ENCODE results near the gene YPEL3.

Gene YPEL3

DNA sequence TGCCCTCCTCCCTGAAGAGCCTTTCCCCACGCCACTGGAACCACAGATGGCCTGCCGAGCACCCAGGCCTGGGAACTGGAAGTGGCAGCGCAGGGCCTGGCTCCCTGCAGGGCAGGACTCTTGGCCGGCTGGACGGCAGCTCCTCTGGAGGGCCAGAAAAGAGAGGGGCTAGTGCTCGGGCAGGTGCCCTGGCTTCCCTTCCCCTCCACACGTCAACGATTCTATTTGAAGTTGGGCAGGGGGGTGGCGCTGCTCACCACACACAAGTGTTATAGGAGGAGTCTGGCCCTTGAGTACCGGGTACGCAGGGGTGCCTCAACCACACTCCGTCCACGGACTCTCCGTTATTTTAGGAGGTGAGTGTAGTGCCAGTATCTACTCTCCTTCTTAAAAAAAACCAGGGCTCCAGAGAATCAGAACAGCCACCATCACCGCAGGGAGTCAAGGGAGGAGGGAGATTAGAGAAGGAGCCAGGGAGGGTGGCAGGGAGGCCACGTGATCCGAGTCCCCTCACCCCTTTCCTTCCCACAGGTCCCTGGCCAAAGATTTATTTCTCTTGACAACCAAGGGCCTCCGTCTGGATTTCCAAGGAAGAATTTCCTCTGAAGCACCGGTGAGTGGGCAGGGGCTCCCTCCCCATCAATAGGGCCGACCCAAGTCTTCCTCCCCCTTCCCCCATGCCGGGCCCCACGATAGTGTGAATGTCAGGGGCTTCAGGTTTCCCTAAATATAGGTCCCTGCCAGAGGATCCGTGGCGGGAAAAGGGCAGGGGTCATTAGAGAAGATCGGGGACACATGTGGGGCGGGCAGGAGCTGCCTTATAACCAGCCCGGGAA lies 31.9 kb downstream of the YPEL3 start:
- Mint-ChIP-seq H3K36me3 (ENCODE audit: low read depth) (peaks cover 29% of the 10 kb centered on the region), H3K9me3 (no peaks in the 10 kb centered on the region), H3K27me3 (ENCODE audit: low read depth) (no peaks in the 10 kb centered on the region), H3K27ac (peak overlapping the region; percentile 99), H3K4me1 (ENCODE audit: low read depth) (peaks cover 27% of the 10 kb centered on the region), H3K4me3 (peak overlapping the region; percentile 99)

- no peaks in the 10 kb centered on the region for H3K27me3 Mint-ChIP-seq (ENCODE audit: low read depth)
- peaks cover 21% of the 10 kb centered on the region for H3K4me1 Mint-ChIP-seq (ENCODE audit: low read depth)
- H3K27ac Mint-ChIP-seq, result peak overlapping the region; percentile 99
- H3K4me3 Mint-ChIP-seq, result peak overlapping the region; percentile 99
- peaks cover 21% of the 10 kb centered on the region for H3K36me3 Mint-ChIP-seq (ENCODE audit: low read depth)
- H3K9me3 Mint-ChIP-seq, result no peaks in the 10 kb centered on the region
Observed at GRCh38 chr16:30063278-30063892, 32.6 kb downstream of the YPEL3 start.

GRCh38 chr16:30060836-30061554 lies 35.0 kb downstream of the YPEL3 start:
- H3K9me3 Mint-ChIP-seq, result no peaks in the 10 kb centered on the region
- no peak overlapping the region for H3K27ac Mint-ChIP-seq
- H3K4me3 Mint-ChIP-seq, result no peak overlapping the region
- H3K4me1 Mint-ChIP-seq (ENCODE audit: low read depth), result peaks cover 10% of the 10 kb centered on the region
- H3K36me3 Mint-ChIP-seq (ENCODE audit: low read depth), result peaks cover 7% of the 10 kb centered on the region
- no peaks in the 10 kb centered on the region for H3K27me3 Mint-ChIP-seq (ENCODE audit: low read depth)

DNA sequence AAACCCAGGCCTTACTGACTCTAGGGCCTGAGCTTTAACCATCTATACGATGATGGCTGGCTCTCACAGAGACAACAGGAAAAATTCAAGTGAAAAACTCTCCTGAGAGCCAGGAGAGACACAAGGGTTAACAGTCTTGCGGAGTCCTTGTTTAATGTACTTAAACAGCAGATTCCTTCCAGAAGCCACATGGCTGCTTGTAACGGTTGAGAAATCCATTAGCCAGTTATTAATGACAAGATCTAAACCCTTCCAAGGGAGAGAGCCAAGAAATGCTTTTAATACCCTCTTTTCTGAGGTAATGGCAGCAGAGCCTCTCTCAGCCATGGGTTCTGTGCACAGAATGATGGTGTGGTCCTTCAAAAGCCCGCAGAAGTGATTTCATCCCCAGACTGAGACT lies 35.7 kb downstream of the YPEL3 start:
- Mint-ChIP-seq H3K36me3 (ENCODE audit: low read depth) (peaks cover 7% of the 10 kb centered on the region), H3K4me1 (ENCODE audit: low read depth) (peaks cover 10% of the 10 kb centered on the region), H3K27me3 (ENCODE audit: low read depth) (no peaks in the 10 kb centered on the region), H3K4me3 (no peak overlapping the region), H3K27ac (no peak overlapping the region), H3K9me3 (no peaks in the 10 kb centered on the region)

- no peaks in the 10 kb centered on the region for H3K36me3 Mint-ChIP-seq (ENCODE audit: low read depth)
- H3K4me3 Mint-ChIP-seq, result peak overlapping the region; percentile 65
Observed at GRCh38 chr16:30054959-30055553, 41.0 kb downstream of the YPEL3 start.

DNA sequence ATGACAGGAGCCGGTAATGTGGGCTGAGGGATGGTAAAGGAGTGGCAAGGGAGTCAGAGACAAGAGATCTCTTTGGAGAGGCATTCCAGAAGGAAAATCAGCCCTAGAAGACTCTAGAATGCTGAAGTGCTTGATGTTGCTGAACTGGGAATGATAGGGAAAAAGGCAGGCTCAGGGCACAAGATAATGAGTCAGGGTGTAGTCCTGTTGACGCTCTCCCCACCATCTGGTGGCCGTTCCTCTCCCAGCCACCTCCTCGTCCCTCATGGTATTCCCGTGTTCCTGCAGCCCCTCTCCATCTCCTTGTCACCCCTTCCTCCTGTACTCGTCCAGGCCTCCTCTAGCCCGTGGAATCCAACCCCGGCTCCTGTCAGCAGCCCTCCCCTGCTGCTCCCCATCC lies 41.6 kb downstream of the YPEL3 start:
- Mint-ChIP-seq H3K4me1 (ENCODE audit: low read depth) (peaks cover 18% of the 10 kb centered on the region), H3K4me3 (peak overlapping the region; percentile 65), H3K27me3 (ENCODE audit: low read depth) (no peaks in the 10 kb centered on the region), H3K36me3 (ENCODE audit: low read depth) (no peaks in the 10 kb centered on the region), H3K9me3 (no peaks in the 10 kb centered on the region), H3K27ac (no peak overlapping the region)

More at GRCh38 chr16:30054959-30055553, 41.0 kb downstream of the YPEL3 start:
- Mint-ChIP-seq H3K9me3 (no peaks in the 10 kb centered on the region), H3K27me3 (ENCODE audit: low read depth) (no peaks in the 10 kb centered on the region), H3K4me1 (ENCODE audit: low read depth) (peaks cover 18% of the 10 kb centered on the region), H3K27ac (peak overlapping the region; percentile 55)

DNA sequence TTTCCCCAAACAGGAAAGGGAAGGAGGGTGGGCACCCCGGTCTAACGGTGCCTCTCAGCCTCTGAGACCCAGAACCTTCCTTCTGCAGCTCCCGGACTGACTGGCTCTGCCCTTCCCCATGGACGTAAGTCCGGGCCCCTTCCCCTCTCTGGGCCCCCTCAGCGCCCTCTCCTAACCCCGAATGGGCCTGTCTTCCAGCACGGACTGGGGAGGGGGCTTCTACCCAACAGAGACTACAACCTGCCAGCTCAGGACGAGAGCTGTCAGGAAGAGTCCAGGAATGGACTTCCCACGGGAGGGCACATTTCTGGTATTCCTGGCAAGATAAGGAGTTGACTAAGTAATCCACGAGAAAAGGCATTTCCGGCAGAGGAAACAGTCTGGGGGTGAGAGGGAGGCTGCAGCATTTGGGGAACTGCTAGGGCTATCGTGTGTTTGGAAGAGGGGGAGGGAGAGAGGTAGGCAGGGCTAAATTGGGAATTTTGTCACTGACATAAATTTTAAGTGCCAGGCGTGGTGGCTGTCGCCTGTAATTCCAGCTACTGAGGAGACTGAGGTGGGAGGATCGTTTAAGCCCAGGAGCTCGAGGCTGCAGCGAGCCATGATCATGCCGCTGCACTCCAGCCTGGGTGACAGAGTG lies 42.5 kb downstream of the YPEL3 start:
- Mint-ChIP-seq H3K9me3 (no peaks in the 10 kb centered on the region), H3K27me3 (ENCODE audit: low read depth) (no peaks in the 10 kb centered on the region), H3K4me3 (peak overlapping the region; percentile 86), H3K27ac (no peak overlapping the region), H3K4me1 (ENCODE audit: low read depth) (peaks cover 18% of the 10 kb centered on the region), H3K36me3 (ENCODE audit: low read depth) (no peaks in the 10 kb centered on the region)

DNA sequence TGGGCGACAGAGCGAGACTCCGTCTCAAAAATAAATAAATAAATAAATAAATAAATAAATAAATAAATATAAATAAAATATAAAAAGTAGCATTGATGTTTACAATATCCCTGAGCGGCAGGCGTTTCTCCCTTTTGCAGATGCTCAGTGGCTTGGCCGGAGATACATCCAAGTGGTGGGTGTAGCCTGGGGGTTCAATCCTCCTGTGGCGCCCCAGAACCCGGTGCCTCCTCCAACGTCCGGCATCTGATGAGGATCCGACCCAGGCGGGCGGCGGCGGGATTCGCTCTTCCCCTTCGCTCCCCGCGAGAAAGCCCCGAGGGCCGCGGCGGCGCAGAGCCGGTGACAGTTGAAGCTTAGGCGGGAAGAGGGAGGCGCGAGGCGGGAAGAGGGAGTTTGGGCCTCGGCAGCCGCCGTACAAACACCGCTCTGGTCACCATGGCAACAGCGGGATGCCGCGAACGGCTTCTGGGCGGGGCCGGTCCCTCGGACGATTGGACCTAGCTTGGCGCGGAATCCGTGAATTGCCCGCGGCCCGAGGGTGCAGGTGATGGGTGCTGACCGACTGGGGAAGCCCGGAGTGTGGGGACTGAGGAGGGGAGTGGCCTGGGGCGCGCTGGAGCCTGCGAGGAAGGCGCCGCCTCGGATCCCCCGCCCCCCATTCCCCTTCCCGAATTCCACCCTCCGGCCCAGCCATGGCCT lies 43.2 kb downstream of the YPEL3 start:
- Mint-ChIP-seq H3K4me1 (ENCODE audit: low read depth) (peaks cover 18% of the 10 kb centered on the region), H3K36me3 (ENCODE audit: low read depth) (no peaks in the 10 kb centered on the region), H3K9me3 (no peaks in the 10 kb centered on the region), H3K4me3 (peak overlapping the region; percentile 86), H3K27me3 (ENCODE audit: low read depth) (no peaks in the 10 kb centered on the region), H3K27ac (peak overlapping the region; percentile 62)

GRCh38 chr16:30051518-30051917 lies 44.5 kb downstream of the YPEL3 start:
- Mint-ChIP-seq H3K27ac (peak overlapping the region; percentile 91), H3K36me3 (ENCODE audit: low read depth) (no peaks in the 10 kb centered on the region), H3K27me3 (ENCODE audit: low read depth) (peaks cover 7% of the 10 kb centered on the region), H3K4me3 (peak overlapping the region; percentile 87), H3K9me3 (no peaks in the 10 kb centered on the region), H3K4me1 (ENCODE audit: low read depth) (peaks cover 18% of the 10 kb centered on the region)

- Mint-ChIP-seq H3K9me3 (no peaks in the 10 kb centered on the region), H3K36me3 (ENCODE audit: low read depth) (no peaks in the 10 kb centered on the region), H3K4me1 (ENCODE audit: low read depth) (peaks cover 17% of the 10 kb centered on the region), H3K27me3 (ENCODE audit: low read depth) (peaks cover 7% of the 10 kb centered on the region), H3K4me3 (no peak overlapping the region), H3K27ac (no peak overlapping the region)
Observed at GRCh38 chr16:30049871-30050270, 46.1 kb downstream of the YPEL3 start.

- Mint-ChIP-seq H3K27ac (no peak overlapping the region), H3K4me1 (ENCODE audit: low read depth) (peaks cover 6% of the 10 kb centered on the region), H3K9me3 (no peaks in the 10 kb centered on the region), H3K36me3 (ENCODE audit: low read depth) (no peaks in the 10 kb centered on the region), H3K4me3 (no peak overlapping the region), H3K27me3 (ENCODE audit: low read depth) (peaks cover 9% of the 10 kb centered on the region)
Observed at GRCh38 chr16:30046588-30046987, 49.4 kb downstream of the YPEL3 start.

DNA sequence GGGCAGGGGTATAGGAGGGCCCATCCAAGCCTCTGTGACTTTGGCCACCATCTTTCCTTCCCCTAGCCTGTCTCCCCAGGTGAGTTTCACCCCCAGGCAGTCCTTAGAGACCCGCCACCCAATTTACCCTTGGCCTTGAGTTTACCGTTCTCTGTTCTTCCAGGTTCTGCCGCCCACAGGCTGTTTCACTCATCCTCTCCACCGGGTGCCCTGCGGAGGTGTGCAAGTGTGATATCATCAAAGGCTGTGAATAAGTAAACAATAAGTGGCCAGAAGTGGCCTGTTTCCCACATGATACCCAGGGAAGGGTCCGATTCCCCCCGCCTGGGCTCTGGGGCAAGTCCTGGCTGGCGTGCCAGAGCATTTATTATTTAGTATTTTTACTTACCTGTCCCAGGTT lies 49.8 kb downstream of the YPEL3 start:
- Mint-ChIP-seq H3K27me3 (ENCODE audit: low read depth) (peaks cover 11% of the 10 kb centered on the region), H3K4me1 (ENCODE audit: low read depth) (peaks cover 4% of the 10 kb centered on the region), H3K27ac (no peak overlapping the region), H3K36me3 (ENCODE audit: low read depth) (no peaks in the 10 kb centered on the region), H3K4me3 (no peak overlapping the region), H3K9me3 (no peaks in the 10 kb centered on the region)

Data from T-helper 1 cell treated with Interleukin-12 subunit alpha and Interleukin-12 subunit beta and Interleukin-4 antibody, amounts not matched to agents 30 μg/mL and 1 μg/mL, for 36 hours (primary cell).